GM18951 (cell line): ENCODE data around the gene SRRM2.

ENCODE experiments used
- POLR2A ChIP-seq: IDR thresholded peaks from 4 replicates; pipeline ENCODE4 v1.6.1; 2011; ENCODE audit warnings: mild to moderate bottlenecking; ENCODE audit not compliant: insufficient read length, insufficient read depth; ENCODE audit errors: extremely low read depth
- in situ Hi-C: fragments of 300-500 bp; cut with MboI; formaldehyde crosslinking; loops from one replicate; pipeline ENCODE4 v1.12.0; 2022; ENCODE audit warnings: low sequenced_read_pairs, mixed read lengths, inconsistent platforms; ENCODE audit not compliant: unreplicated experiment

Gene SRRM2

GRCh38 chr16:2785101-2785991 is 32.9 kb downstream of the SRRM2 start:
- no peak for TF ChIP-seq POLR2A
- in situ Hi-C loops: no loop called here

- in situ Hi-C loops: no loop called here
- no peak for TF ChIP-seq POLR2A
Measured at GRCh38 chr16:2786061-2786825, 33.8 kb downstream of the SRRM2 start.

- no peak for TF ChIP-seq POLR2A
- in situ Hi-C loops: no loop called here
Measured at GRCh38 chr16:2786826-2787151, 34.4 kb downstream of the SRRM2 start.

- in situ Hi-C loops: no loop called here
- no peak for TF ChIP-seq POLR2A
Measured at GRCh38 chr16:2787406-2787805, 35.0 kb downstream of the SRRM2 start, which contains the start of gene PRSS33. Gene PRSS33, minus strand, starts transcription at chr16:2787560. Its CDS starts 1,013 bp downstream, at chr16:2786547.

- in situ Hi-C loops: no loop called here
- TF ChIP-seq POLR2A: no peak
Measured at GRCh38 chr16:2787961-2788360, 35.5 kb downstream of the SRRM2 start.

- TF ChIP-seq POLR2A: no peak
- in situ Hi-C loops: no loop called here
Measured at GRCh38 chr16:2790631-2791030, 38.2 kb downstream of the SRRM2 start.

- no peak for TF ChIP-seq POLR2A
- in situ Hi-C loops: no loop called here
Measured at GRCh38 chr16:2791174-2791573, 38.7 kb downstream of the SRRM2 start.

- in situ Hi-C loops: no loop called here
- no peak for TF ChIP-seq POLR2A
Measured at GRCh38 chr16:2792940-2793339, 40.5 kb downstream of the SRRM2 start.

GRCh38 chr16:2795395-2796143 is 43.1 kb downstream of the SRRM2 start:
- no peak for TF ChIP-seq POLR2A
- in situ Hi-C loops: no loop called here

GRCh38 chr16:2798723-2799204 is 46.3 kb downstream of the SRRM2 start:
- no peak for TF ChIP-seq POLR2A
- in situ Hi-C loops: no loop called here

GRCh38 chr16:2799205-2799858 is 46.9 kb downstream of the SRRM2 start:
- in situ Hi-C loops: no loop called here
- TF ChIP-seq POLR2A: no peak

GRCh38 chr16:2799859-2800226 is 47.4 kb downstream of the SRRM2 start:
- no peak for TF ChIP-seq POLR2A
- in situ Hi-C loops: no loop called here

- in situ Hi-C loops: no loop called here
- no peak for TF ChIP-seq POLR2A
Measured at GRCh38 chr16:2803545-2804195, 51.2 kb downstream of the SRRM2 start.

GRCh38 chr16:2804728-2805127 is 52.3 kb downstream of the SRRM2 start:
- in situ Hi-C loops: no loop called here
- TF ChIP-seq POLR2A: no peak
